Tibial nerve (tissue), 4 donors: ENCODE data around the gene AGMO.

ENCODE experiments used
- CTCF ChIP-seq, 5 experiments: fragments of 200-600 bp in 3 of 5; fragments of 450-650 bp in 2 of 5; sonication (generic) in 3 of 5; IDR thresholded peaks; one replicate each; pipeline ENCODE4 v1.5.1; 2016 to 2019; ENCODE audit warnings: antibody characterized with exemption in 5 of 5, mild to moderate bottlenecking in 3 of 5, moderate library complexity in 2 of 5
- EP300 ChIP-seq, 2 donors: sonication (generic); formaldehyde crosslinking; IDR thresholded peaks; one replicate each; pipeline ENCODE4 v1.6.1; 2017; ENCODE audit warnings: antibody characterized with exemption in 2 of 2, mild to moderate bottlenecking in 1 of 2
- POLR2A ChIP-seq, 2 donors: fragments of 450-650 bp; IDR thresholded peaks; one replicate each; pipeline ENCODE4 v1.6.1; 2017; ENCODE audit warnings: antibody characterized with exemption in 2 of 2, mild to moderate bottlenecking in 2 of 2, moderate library complexity in 2 of 2

GRCh38 chr7:15462721-15463389 lies 99.0 kb downstream of the AGMO start:
- TF ChIP-seq POLR2A (IDR thresholded peaks at IDR 0.05) (no peak), CTCF (IDR thresholded peaks at IDR 0.05) (no peak), EP300 (IDR thresholded peaks at IDR 0.05) (no peak)
